ENCODE measurements around the gene NAA50. TPM values are rescaled to one million over a fixed set of nuclear protein-coding genes. Genes with fewer than 3 reads are reported as not detected.

Gene NAA50
- total and polyA plus RNA-seq, 10 of the 15 experiments (the other 5 are each of a cell fraction or from before 2014, with no cell fraction given), result 31.7 to 205 (median 110) TPM

DNA sequence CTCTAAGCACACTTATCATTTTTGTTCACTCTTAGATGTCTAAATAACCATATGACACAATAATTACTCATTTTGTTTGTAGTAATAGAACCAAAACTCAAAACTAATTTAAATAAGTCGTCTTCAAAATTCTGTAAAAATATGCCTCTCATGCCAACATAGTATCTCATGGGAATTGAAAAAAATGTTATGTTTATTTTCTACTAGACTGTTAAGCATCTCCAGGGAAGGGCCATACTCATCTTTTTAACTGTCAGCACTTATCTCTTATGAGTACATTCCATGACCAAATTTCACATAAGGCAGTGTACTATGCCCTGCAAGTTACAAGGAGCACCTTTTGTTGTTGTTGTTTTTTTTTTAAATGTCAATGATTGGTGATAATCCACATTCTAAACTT is 31.3 kb downstream of the NAA50 start:
- Histone ChIP-seq H3K9ac (ENCODE audit: control insufficient read depth, insufficient read depth, low read length) (no peak overlapping the region), H3K4me2 (ENCODE audit: control insufficient read depth, insufficient read depth) (no peak overlapping the region), H4K20me1 (ENCODE audit: control insufficient read depth, insufficient read depth) (no peaks in the 10 kb centered on the region), H3K79me2 (ENCODE audit: control insufficient read depth, insufficient read depth, low read length) (no peaks in the 10 kb centered on the region), H3K27ac (ENCODE audit: control insufficient read depth, insufficient read depth) (no peak overlapping the region), H3K4me1 (ENCODE audit: control insufficient read depth, insufficient read depth, low read length) (no peaks in the 10 kb centered on the region), H3K4me3 (no peak overlapping the region), H3K9me3 (replicated peaks; ENCODE audit: control insufficient read depth, insufficient read depth, low read length) (no peaks in the 10 kb centered on the region), H3K36me3 (ENCODE audit: control insufficient read depth in 2 of 2, insufficient read depth in 2 of 2, low read length in 1 of 2) (peaks cover 0 to 7% of the 10 kb centered on the region in 2 experiments; a peak in 2 of 4 replicates), H3K27me3 (replicated peaks in 1 of 2; ENCODE audit: control insufficient read depth in 2 of 2, insufficient read depth in 2 of 2, low read length in 1 of 2) (no peaks in the 10 kb centered on the region), H2AFZ (ENCODE audit: control insufficient read depth, low read depth, low read length) (no peak overlapping the region)
- intact Hi-C loops (cut with micrococcal nuclease; ENCODE audit: unreplicated experiment) (no loop called here), in situ Hi-C loops (cut with MboI) (no loop called here)
- DNase-seq (ENCODE audit: low read depth, low spot score), result no peak
- no peak for FAIRE-seq
- ChIA-PET SMC1A (ENCODE audit: uncharacterized antibody, unreplicated experiment) (interaction anchor here (0.7 to 1.5 kb wide), 2 partner anchors 21 to 30 kb away, joined by 3 read pairs; no protein-coding TSS in a partner anchor), POLR2A (no interaction called here), RAD21 (ENCODE audit: unreplicated experiment) (no interaction called here), CTCF (interaction anchor here (1.9 kb wide), 1 partner anchor 30 kb away, joined by 6 read pairs; no protein-coding TSS in a partner anchor)
- BruUV-seq (replicated peaks), result no TSS peak
- 5% methylated on average over 1 of the region's 1 CpG for WGBS (ENCODE audit: insufficient coverage, insufficient replicate concordance, low lambda C conversion rate, missing lambda C conversion rate)
- TF ChIP-seq, protein P1, sequence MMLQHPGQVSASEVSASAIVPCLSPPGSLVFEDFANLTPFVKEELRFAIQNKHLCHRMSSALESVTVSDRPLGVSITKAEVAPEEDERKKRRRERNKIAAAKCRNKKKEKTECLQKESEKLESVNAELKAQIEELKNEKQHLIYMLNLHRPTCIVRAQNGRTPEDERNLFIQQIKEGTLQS (IDR thresholded peaks at IDR 0.05; ENCODE audit: borderline replicate concordance, extremely low read depth, low read depth, low read length), result no peak
- no peak for TF ChIP-seq MYB (IDR thresholded peaks at IDR 0.05; ENCODE audit: borderline replicate concordance, low read depth, low read length)
- TF ChIP-seq POLR2AphosphoS2 (IDR thresholded peaks at IDR 0.05; ENCODE audit: low read depth, low read length), result no peak
- TF ChIP-seq, protein P2, sequence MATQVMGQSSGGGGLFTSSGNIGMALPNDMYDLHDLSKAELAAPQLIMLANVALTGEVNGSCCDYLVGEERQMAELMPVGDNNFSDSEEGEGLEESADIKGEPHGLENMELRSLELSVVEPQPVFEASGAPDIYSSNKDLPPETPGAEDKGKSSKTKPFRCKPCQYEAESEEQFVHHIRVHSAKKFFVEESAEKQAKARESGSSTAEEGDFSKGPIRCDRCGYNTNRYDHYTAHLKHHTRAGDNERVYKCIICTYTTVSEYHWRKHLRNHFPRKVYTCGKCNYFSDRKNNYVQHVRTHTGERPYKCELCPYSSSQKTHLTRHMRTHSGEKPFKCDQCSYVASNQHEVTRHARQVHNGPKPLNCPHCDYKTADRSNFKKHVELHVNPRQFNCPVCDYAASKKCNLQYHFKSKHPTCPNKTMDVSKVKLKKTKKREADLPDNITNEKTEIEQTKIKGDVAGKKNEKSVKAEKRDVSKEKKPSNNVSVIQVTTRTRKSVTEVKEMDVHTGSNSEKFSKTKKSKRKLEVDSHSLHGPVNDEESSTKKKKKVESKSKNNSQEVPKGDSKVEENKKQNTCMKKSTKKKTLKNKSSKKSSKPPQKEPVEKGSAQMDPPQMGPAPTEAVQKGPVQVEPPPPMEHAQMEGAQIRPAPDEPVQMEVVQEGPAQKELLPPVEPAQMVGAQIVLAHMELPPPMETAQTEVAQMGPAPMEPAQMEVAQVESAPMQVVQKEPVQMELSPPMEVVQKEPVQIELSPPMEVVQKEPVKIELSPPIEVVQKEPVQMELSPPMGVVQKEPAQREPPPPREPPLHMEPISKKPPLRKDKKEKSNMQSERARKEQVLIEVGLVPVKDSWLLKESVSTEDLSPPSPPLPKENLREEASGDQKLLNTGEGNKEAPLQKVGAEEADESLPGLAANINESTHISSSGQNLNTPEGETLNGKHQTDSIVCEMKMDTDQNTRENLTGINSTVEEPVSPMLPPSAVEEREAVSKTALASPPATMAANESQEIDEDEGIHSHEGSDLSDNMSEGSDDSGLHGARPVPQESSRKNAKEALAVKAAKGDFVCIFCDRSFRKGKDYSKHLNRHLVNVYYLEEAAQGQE (IDR thresholded peaks at IDR 0.05; ENCODE audit: low read depth, low read length), result no peak
- TF ChIP-seq MEF2B (IDR thresholded peaks at IDR 0.05; ENCODE audit: partially characterized antibody, poor library complexity, severe bottlenecking), result no peak
- TF ChIP-seq JUND (IDR thresholded peaks at IDR 0.05; ENCODE audit: low read depth, low read length), result no peak
- no peak for TF ChIP-seq NBN (IDR thresholded peaks at IDR 0.05)
- no peak for TF ChIP-seq RCOR1 (conservative IDR thresholded peaks at IDR 0.05; ENCODE audit: low read depth, low read length)
- TF ChIP-seq, protein P3, sequence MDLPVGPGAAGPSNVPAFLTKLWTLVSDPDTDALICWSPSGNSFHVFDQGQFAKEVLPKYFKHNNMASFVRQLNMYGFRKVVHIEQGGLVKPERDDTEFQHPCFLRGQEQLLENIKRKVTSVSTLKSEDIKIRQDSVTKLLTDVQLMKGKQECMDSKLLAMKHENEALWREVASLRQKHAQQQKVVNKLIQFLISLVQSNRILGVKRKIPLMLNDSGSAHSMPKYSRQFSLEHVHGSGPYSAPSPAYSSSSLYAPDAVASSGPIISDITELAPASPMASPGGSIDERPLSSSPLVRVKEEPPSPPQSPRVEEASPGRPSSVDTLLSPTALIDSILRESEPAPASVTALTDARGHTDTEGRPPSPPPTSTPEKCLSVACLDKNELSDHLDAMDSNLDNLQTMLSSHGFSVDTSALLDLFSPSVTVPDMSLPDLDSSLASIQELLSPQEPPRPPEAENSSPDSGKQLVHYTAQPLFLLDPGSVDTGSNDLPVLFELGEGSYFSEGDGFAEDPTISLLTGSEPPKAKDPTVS (IDR thresholded peaks at IDR 0.05; ENCODE audit: low read depth, low read length), result no peak
- TF ChIP-seq WRNIP1 (IDR thresholded peaks at IDR 0.05; ENCODE audit: borderline replicate concordance, low read depth, low read length), result no peak
- ATAC-seq, result no peak

All from GM12878 (cell line).